ENCODE results near the gene KIR3DL3. TPM values are rescaled to one million over a fixed set of nuclear protein-coding genes. Genes with fewer than 3 reads are reported as not detected.

The KIR3DL3 gene
- polyA plus RNA-seq, 1 donor (not counting 4 experiments of a cell fraction or from before 2014, with no cell fraction given) = not detected

DNA sequence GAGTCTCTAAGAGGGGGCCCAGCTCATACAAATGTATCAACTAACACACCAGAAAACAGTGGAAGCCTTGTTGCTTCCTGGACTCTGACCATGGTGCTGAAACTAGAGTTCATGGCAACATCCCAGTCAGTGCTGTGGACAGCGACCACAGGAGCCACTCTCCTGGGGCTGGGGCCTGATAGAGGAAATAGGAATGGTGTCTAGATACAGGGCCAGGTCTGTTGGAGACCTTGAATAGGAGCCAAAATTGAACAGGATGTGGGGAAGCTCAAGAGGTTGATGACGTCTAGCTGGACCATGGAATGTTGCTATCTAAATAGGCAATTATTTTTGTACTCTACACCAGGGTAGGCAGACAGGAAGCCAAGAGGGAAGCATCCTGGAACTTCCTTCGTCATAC lies 39.7 kb upstream of the KIR3DL3 start:
- Histone ChIP-seq H4K20me1 (ENCODE audit: control insufficient read depth, extremely low read depth, insufficient read depth, low read length) (no peaks in the 10 kb centered on the region), H2AFZ (ENCODE audit: control insufficient read depth, low read length) (no peak overlapping the region), H3K9me1 (ENCODE audit: control insufficient read depth, extremely low read depth, insufficient read depth, low read length) (no peaks in the 10 kb centered on the region), H3K27me3 (ENCODE audit: control insufficient read depth, extremely low read depth, insufficient read depth, low read length) (no peaks in the 10 kb centered on the region), H3K9me3 (ENCODE audit: control insufficient read depth, low read depth, low read length) (no peaks in the 10 kb centered on the region), H3K4me2 (ENCODE audit: control insufficient read depth, extremely low read depth, insufficient read depth, low read depth, low read length) (no peak overlapping the region), H3K79me2 (ENCODE audit: control insufficient read depth, insufficient read depth, low read length) (no peaks in the 10 kb centered on the region), H3K4me1 (ENCODE audit: control insufficient read depth, extremely low read depth, insufficient read depth, low read length) (no peaks in the 10 kb centered on the region), H3K27ac (ENCODE audit: control insufficient read depth, insufficient read depth, low read length) (no peak overlapping the region), H3K36me3 (ENCODE audit: control insufficient read depth in 2 of 2, extremely low read depth in 1 of 2, insufficient read depth in 2 of 2, low read length in 2 of 2) (no peaks in the 10 kb centered on the region), H3K9ac (ENCODE audit: control insufficient read depth, extremely low read depth, insufficient read depth, low read length) (no peak overlapping the region), H3K4me3 (ENCODE audit: control insufficient read depth in 2 of 3, extremely low read depth in 1 of 3, insufficient read depth in 2 of 3, low read depth in 1 of 3, low read length in 3 of 3) (no peak overlapping the region)
- dilution Hi-C loops (cut with MboI; ENCODE audit: extremely low pct_ligation_motif_present, low sequenced_read_pairs) = no loop called here
- FAIRE-seq (no peak), DNase-seq (ENCODE audit: low read depth, low spot score) (no peak)
- TF ChIP-seq, protein P1, sequence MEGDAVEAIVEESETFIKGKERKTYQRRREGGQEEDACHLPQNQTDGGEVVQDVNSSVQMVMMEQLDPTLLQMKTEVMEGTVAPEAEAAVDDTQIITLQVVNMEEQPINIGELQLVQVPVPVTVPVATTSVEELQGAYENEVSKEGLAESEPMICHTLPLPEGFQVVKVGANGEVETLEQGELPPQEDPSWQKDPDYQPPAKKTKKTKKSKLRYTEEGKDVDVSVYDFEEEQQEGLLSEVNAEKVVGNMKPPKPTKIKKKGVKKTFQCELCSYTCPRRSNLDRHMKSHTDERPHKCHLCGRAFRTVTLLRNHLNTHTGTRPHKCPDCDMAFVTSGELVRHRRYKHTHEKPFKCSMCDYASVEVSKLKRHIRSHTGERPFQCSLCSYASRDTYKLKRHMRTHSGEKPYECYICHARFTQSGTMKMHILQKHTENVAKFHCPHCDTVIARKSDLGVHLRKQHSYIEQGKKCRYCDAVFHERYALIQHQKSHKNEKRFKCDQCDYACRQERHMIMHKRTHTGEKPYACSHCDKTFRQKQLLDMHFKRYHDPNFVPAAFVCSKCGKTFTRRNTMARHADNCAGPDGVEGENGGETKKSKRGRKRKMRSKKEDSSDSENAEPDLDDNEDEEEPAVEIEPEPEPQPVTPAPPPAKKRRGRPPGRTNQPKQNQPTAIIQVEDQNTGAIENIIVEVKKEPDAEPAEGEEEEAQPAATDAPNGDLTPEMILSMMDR (optimal IDR thresholded peaks at IDR 0.05 in 1 of 3, IDR thresholded peaks at IDR 0.05 in 1 of 3, conservative IDR thresholded peaks at IDR 0.05 in 1 of 3; ENCODE audit: extremely low read depth in 1 of 3, insufficient read depth in 2 of 3, low read length in 3 of 3) = no peak
- no peak for TF ChIP-seq EZH2 (IDR thresholded peaks at IDR 0.05; ENCODE audit: low read length)

DNA sequence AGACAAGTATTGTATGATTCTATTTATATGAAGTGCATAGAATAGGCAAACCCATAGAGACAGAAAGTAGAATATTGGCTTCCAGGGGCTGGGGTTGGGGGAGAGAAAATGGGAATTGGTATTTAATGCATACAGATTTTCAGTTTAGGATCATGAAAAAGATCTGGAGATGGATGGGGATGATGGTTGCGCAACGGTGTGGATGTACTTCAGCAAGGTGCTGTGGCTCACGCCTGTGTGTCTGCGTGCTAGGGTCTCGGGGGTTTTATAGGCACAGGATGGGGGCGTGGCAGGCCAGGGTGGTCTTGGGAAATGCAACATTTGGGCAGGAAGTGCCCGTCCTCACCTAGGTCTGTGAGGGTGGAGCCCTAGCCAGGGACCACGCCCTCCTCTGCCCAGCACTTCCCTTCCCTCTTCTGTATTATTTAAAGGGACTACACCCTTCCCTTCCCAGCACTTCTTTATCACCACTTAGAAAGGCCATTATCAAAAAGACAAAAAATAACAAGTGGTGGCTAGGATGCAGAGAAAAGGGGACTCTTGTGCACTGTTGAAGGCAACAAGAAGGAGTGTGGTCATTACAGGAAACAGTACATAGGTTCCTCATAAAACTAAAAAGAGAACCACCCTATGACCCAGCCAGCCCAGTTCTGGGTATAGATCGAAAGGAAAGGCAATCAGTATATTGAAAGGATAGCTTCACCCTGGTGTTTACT lies 32.5 kb upstream of the KIR3DL3 start:
- Histone ChIP-seq H3K4me2 (ENCODE audit: control insufficient read depth, extremely low read depth, insufficient read depth, low read depth, low read length) (no peak overlapping the region), H3K9me3 (ENCODE audit: control insufficient read depth, low read depth, low read length) (no peaks in the 10 kb centered on the region), H3K4me3 (ENCODE audit: control insufficient read depth in 2 of 3, extremely low read depth in 1 of 3, insufficient read depth in 2 of 3, low read depth in 1 of 3, low read length in 3 of 3) (no peak overlapping the region), H3K4me1 (ENCODE audit: control insufficient read depth, extremely low read depth, insufficient read depth, low read length) (no peaks in the 10 kb centered on the region), H3K9me1 (ENCODE audit: control insufficient read depth, extremely low read depth, insufficient read depth, low read length) (no peaks in the 10 kb centered on the region), H3K27me3 (ENCODE audit: control insufficient read depth, extremely low read depth, insufficient read depth, low read length) (no peaks in the 10 kb centered on the region), H3K9ac (ENCODE audit: control insufficient read depth, extremely low read depth, insufficient read depth, low read length) (no peak overlapping the region), H3K79me2 (ENCODE audit: control insufficient read depth, insufficient read depth, low read length) (no peaks in the 10 kb centered on the region), H4K20me1 (ENCODE audit: control insufficient read depth, extremely low read depth, insufficient read depth, low read length) (no peaks in the 10 kb centered on the region), H3K36me3 (ENCODE audit: control insufficient read depth in 2 of 2, extremely low read depth in 1 of 2, insufficient read depth in 2 of 2, low read length in 2 of 2) (no peaks in the 10 kb centered on the region), H2AFZ (ENCODE audit: control insufficient read depth, low read length) (no peak overlapping the region), H3K27ac (ENCODE audit: control insufficient read depth, insufficient read depth, low read length) (no peak overlapping the region)
- FAIRE-seq (no peak), DNase-seq (ENCODE audit: low read depth, low spot score) (no peak)
- dilution Hi-C loops (cut with MboI; ENCODE audit: extremely low pct_ligation_motif_present, low sequenced_read_pairs) = no loop called here
- TF ChIP-seq, protein P1 (optimal IDR thresholded peaks at IDR 0.05 in 1 of 3, IDR thresholded peaks at IDR 0.05 in 1 of 3, conservative IDR thresholded peaks at IDR 0.05 in 1 of 3; ENCODE audit: extremely low read depth in 1 of 3, insufficient read depth in 2 of 3, low read length in 3 of 3) = no peak
- TF ChIP-seq EZH2 (IDR thresholded peaks at IDR 0.05; ENCODE audit: low read length) = no peak
